SU-DHL-6 (cell line): Measurements from ENCODE around the gene KIF18B.

ENCODE experiments used
- H2AFZ ChIP-seq: fragments of 200-600 bp; sonication (generic); 2 replicates; pipeline ENCODE4 v1.6.1; 2014; ENCODE audit warnings: low read depth, mild to moderate bottlenecking, moderate library complexity, mixed read lengths, antibody characterized with exemption, low read length; ENCODE audit not compliant: severe bottlenecking
- H3F3A ChIP-seq: fragments of 200-600 bp; shearing (Covaris generic); 2 replicates; pipeline ENCODE4 v1.6.0; 2016; ENCODE audit warnings: antibody characterized with exemption, mild to moderate bottlenecking; ENCODE audit not compliant: insufficient read depth
- H3K27ac ChIP-seq: fragments of 200-600 bp; sonication (generic); 2 replicates; pipeline ENCODE4 v1.5.1; 2016; ENCODE audit warnings: low read depth, mild to moderate bottlenecking, low read length, moderate library complexity, mixed read lengths
- H3K27me3 ChIP-seq: fragments of 200-600 bp; sonication (generic), shearing (Covaris generic); 2 replicates; pipeline ENCODE4 v1.6.0; 2014; ENCODE audit warnings: mild to moderate bottlenecking, low read length
- H3K36me3 ChIP-seq: fragments of 200-600 bp; sonication (generic); 2 replicates; pipeline ENCODE4 v1.6.1; 2014; ENCODE audit warnings: mild to moderate bottlenecking, low read length, mixed read lengths
- H3K4me2 ChIP-seq: fragments of 300-600, 200-600 bp; shearing (Covaris generic), sonication (generic); 2 replicates; pipeline ENCODE4 v1.6.0; 2014; ENCODE audit warnings: low read length, low read depth, mild to moderate bottlenecking; ENCODE audit not compliant: poor library complexity, severe bottlenecking
- H3K4me3 ChIP-seq: fragments of 200-600 bp; sonication (generic); 2 replicates; pipeline ENCODE4 v1.5.1; 2014; ENCODE audit warnings: antibody characterized with exemption, low read length, mild to moderate bottlenecking, mixed read lengths; ENCODE audit not compliant: insufficient read depth, poor library complexity, severe bottlenecking
- H3K79me2 ChIP-seq: fragments of 200-600 bp; sonication (generic); 2 replicates; pipeline ENCODE4 v1.6.1; 2014; ENCODE audit warnings: mild to moderate bottlenecking, low read length, moderate library complexity; ENCODE audit not compliant: insufficient read depth
- H3K9ac ChIP-seq: fragments of 200-600 bp; sonication (generic); 2 replicates; pipeline ENCODE4 v1.7.0; 2014; ENCODE audit warnings: mild to moderate bottlenecking, low read length
- H3K9me2 ChIP-seq: fragments of 200-600 bp; sonication (generic); replicated peaks from 2 replicates; pipeline ENCODE4 v1.6.1; 2014; ENCODE audit warnings: low read length; ENCODE audit not compliant: insufficient read depth
- H3K9me3 ChIP-seq: fragments of 200-600 bp; sonication (generic); 2 replicates; pipeline ENCODE4 v1.6.1; 2014; ENCODE audit warnings: low read length, mixed read lengths; ENCODE audit not compliant: insufficient read depth
- H4K20me1 ChIP-seq: fragments of 200-600 bp; sonication (generic); 2 replicates; pipeline ENCODE4 v1.6.1; 2014; ENCODE audit warnings: low read depth, mild to moderate bottlenecking, antibody characterized with exemption, low read length, moderate library complexity, mixed read lengths
- CTCF ChIP-seq: fragments of 200-600 bp; sonication (generic); IDR thresholded peaks from one replicate; pipeline ENCODE4 v1.5.1; 2017; ENCODE audit warnings: antibody characterized with exemption, mild to moderate bottlenecking, low read length, moderate library complexity; ENCODE audit not compliant: insufficient read depth, poor library complexity, severe bottlenecking
- EZH2phosphoT487 ChIP-seq: fragments of 200-600 bp; sonication (generic), shearing (Covaris generic); conservative IDR thresholded peaks from 2 replicates; pipeline ENCODE4 v1.6.1; 2018; ENCODE audit warnings: mild to moderate bottlenecking, antibody characterized with exemption, low read length, moderate library complexity, mixed read lengths

Gene KIF18B

DNA sequence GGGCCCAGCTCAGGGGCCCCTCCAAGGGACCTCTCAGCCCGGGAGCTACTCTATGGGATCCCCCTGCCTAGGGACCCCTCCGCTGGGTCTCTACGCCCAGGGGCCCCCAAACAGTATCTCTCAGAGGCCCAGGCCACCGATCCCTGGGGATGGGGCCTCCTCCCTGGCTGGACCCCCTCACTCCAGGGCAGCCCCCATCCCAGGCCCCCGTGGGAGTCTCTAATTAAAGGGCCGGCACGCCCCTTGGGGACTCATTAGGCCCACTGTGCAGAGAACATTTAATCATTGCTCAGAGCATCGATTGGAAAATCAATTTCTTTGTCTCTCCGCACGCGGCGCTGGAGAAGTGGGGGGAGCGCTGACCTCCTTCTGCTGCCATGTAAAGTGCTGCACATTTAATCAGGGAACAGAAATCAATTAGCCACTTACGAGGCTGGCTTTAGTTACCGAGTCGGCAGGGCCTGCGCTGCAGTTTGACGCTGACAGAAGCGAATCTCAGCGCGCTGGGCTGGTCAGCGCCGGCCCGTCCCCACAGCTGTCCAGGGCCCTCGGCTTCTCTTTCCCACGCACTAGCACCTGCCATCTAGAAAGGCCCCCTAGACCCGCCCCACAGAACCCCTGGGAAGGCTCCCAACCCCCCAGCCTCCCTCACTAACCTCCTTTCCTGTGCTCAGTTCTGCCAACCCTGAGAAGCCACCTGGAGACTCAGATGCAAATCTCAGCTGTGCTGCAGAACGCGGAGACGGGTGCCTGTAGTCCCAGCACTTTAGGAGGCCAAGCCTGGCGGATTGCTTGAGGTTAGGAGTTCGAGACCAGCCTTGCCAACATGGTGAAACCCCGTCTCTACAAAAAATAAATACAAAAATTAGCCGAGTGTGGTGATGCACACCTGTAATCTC lies 40.7 kb upstream of the KIF18B start:
- Histone ChIP-seq H3K27ac (no peak overlapping the region), H3K9ac (no peak overlapping the region), H4K20me1 (no peaks in the 10 kb centered on the region), H3K4me3 (no peak overlapping the region), H3K4me2 (no peak overlapping the region), H3K27me3 (no peaks in the 10 kb centered on the region), H3F3A (no peaks in the 10 kb centered on the region), H3K9me2 (no peaks in the 10 kb centered on the region), H3K36me3 (no peaks in the 10 kb centered on the region), H3K9me3 (no peaks in the 10 kb centered on the region), H2AFZ (no peak overlapping the region), H3K79me2 (no peaks in the 10 kb centered on the region)
- TF ChIP-seq CTCF (no peak), EZH2phosphoT487 (no peak)

DNA sequence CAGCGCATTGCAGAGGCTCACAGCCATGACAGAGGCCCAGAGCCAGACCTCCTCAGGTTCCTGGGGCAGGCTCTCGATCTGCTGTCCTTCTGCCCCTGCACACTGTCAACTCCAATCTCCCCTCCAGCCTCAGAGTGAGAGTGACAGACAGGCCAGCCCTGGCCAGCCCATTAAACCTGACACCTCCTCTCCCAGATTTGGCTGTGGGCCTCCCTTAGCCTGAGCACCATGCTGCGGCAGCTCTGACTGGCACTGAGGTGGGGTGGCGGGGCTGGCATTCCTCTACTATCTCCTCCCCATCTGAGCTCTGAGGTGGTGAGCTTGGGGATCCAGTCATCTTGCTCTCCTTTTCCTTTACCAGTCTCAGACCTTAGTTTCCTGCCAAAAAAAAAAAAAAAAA lies 36.0 kb upstream of the KIF18B start:
- no peaks in the 10 kb centered on the region for H4K20me1 ChIP-seq
- no peak for TF ChIP-seq EZH2phosphoT487
- TF ChIP-seq CTCF, result no peak
- H3K27me3 ChIP-seq, result no peaks in the 10 kb centered on the region
- no peaks in the 10 kb centered on the region for H3K79me2 ChIP-seq
- H2AFZ ChIP-seq, result no peak overlapping the region
- H3K9me2 ChIP-seq, result no peaks in the 10 kb centered on the region
- no peaks in the 10 kb centered on the region for H3K9me3 ChIP-seq
- H3K27ac ChIP-seq, result no peak overlapping the region
- no peak overlapping the region for H3K4me2 ChIP-seq
- no peaks in the 10 kb centered on the region for H3K36me3 ChIP-seq
- H3K9ac ChIP-seq, result no peak overlapping the region
- no peaks in the 10 kb centered on the region for H3F3A ChIP-seq
- H3K4me3 ChIP-seq, result no peak overlapping the region

- Histone ChIP-seq H3K27me3 (no peaks in the 10 kb centered on the region), H3K4me2 (no peak overlapping the region), H3K36me3 (no peaks in the 10 kb centered on the region), H3K79me2 (no peaks in the 10 kb centered on the region), H3K9ac (no peak overlapping the region), H3F3A (no peaks in the 10 kb centered on the region), H3K9me2 (no peaks in the 10 kb centered on the region), H2AFZ (no peak overlapping the region), H3K27ac (no peak overlapping the region), H3K9me3 (no peaks in the 10 kb centered on the region), H4K20me1 (no peaks in the 10 kb centered on the region), H3K4me3 (no peak overlapping the region)
- TF ChIP-seq CTCF (no peak), EZH2phosphoT487 (no peak)
Observed at GRCh38 chr17:44982113-44982702, 34.6 kb upstream of the KIF18B start.
